SH-SY5Y (cell line): ENCODE results near the gene NPR2.

Experiments
- GATA2 ChIP-seq: IDR thresholded peaks from 2 replicates; pipeline ENCODE4 v1.6.1; 2011; ENCODE audit warnings: mild to moderate bottlenecking, low read depth, low read length
- GATA3 ChIP-seq: IDR thresholded peaks from 2 replicates; pipeline ENCODE4 v1.6.1; 2011; ENCODE audit warnings: low read depth, mild to moderate bottlenecking, low read length, moderate library complexity

- no peak for TF ChIP-seq GATA2
- no peak for TF ChIP-seq GATA3
Measured at GRCh38 chr9:35829764-35830096, 38.3 kb downstream of the NPR2 start.
